RKO (cell line): ENCODE measurements around the gene IGF2BP1.

Experiments used
- DNase-seq: peaks from one replicate; pipeline ENCODE4 v3.0.0-alpha.2; 2016; ENCODE audit warnings: low spot score

IGF2BP1 gene

DNA sequence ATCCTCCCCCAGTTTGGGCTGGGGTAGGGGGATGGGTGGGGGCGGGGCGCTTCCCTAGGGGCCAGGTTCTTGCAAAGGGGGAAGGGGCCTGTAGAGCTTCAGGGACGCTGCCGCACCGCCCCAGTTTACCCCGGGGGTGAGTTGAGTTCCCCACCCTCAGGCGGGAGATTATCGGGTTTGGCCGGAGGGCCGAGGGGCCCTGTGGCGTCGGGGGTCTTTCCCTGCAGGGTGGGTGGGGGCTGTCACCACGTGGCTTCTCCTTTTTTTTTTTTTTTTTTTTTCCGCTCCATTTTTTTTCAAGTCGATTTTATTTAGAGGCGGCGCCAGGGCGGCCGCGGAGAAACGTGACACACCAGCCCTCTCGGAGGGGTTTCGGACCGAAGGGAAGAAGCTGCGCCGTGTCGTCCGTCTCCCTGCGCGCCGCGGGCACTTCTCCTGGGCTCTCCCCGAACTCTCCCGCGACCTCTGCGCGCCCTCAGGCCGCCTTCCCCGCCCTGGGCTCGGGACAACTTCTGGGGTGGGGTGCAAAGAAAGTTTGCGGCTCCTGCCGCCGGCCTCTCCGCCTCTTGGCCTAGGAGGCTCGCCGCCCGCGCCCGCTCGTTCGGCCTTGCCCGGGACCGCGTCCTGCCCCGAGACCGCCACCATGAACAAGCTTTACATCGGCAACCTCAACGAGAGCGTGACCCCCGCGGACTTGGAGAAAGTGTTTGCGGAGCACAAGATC, at the start of gene IGF2BP1:
Gene IGF2BP1, plus strand, starts transcription at position 283 of the 724 bp plus-strand sequence. Its CDS starts 361 bp downstream, at position 644.
- no peak for DNase-seq

DNA sequence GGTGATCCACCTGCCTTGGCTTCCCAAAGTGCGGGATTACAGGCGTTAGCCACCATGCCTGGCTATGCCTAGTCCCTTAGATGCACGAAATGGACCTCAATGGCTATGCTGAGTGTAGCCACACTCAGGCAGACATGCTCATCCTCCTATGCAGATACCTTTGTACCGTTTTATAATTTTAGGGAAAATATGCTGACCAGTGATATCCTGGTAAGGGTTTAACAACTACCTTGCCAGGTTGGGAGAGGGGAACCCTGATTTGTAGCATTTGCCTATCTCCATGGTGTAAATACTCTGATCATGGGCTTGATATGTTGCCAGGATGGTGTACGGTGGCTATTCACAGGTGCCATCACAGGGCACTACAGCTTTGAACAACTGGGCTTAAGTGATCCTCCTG, 45.6 kb upstream of the IGF2BP1 start:
- no peak for DNase-seq

DNA sequence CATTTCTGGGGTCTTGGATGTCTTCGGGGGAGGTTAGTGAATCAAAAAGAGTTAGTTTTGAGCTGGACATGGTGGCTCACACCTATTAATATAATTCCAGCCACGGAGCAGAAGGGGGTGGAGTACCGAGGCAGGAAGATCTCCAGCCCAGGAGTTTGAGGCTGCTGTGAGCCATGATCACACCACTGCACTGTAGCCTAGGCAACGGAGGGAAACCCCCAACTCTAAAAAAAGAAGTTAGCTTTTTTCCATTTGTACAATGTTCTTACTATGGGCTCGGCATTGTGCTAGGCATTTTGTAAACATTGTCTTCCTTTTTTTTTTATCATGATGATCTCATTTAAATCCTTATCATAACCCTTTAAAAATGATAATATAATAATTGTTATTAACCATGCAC, 44.3 kb upstream of the IGF2BP1 start:
- DNase-seq: no peak

DNA sequence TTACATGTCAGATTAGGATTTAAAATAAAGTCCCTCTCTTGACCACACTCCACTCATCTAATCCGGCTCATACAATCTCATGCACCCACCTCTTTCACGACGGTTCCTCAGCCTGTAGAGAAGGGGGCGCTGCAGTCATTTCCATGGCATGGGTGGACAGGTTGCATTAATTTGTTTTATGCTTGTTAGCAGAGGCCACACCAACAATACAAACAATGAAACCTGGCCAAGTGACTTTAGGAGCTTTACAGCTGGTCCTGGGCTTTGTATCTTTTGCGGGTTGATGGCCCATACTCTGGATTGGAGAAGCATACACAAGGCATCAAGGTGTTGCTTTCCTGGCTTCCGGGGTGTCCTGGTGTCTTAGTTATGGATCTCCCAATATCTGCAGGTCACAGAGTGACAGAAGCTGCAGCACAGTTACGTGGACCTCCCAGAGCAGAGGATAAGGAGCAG, 42.9 kb upstream of the IGF2BP1 start:
- peak; percentile 23 for DNase-seq

DNA sequence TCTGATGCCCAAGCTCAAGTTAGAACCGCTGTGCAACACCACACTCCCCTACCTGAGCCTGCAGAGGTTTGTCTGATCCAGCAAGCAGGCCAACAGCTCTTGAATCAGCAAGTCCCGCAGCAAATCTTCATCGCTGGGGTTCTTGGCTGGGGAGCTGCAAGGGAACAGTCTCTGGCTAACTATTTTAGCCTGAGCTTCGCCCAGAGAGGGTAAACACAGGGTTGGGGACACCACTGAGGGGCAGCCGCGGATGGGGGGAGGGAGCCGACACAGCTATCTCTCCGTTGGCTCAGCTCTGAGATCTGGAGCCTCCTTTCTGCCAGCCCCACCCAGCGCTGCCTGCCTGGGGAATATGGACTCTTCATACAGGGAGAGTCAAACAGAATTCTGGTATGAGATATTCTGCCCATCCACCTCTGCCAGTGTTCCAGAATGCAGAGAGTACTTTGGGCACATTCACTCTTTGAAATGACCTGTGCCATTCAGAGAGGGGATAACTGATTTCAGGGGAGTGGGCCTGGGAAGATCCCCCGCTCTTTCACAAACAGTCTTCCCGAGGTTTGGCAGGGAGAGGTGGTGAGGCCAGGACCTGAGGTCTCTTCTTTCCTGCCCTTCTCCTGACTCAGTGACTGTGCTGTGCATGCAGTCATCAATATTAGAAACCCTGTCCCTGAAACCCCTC, 36.2 kb upstream of the IGF2BP1 start:
- no peak for DNase-seq

DNA sequence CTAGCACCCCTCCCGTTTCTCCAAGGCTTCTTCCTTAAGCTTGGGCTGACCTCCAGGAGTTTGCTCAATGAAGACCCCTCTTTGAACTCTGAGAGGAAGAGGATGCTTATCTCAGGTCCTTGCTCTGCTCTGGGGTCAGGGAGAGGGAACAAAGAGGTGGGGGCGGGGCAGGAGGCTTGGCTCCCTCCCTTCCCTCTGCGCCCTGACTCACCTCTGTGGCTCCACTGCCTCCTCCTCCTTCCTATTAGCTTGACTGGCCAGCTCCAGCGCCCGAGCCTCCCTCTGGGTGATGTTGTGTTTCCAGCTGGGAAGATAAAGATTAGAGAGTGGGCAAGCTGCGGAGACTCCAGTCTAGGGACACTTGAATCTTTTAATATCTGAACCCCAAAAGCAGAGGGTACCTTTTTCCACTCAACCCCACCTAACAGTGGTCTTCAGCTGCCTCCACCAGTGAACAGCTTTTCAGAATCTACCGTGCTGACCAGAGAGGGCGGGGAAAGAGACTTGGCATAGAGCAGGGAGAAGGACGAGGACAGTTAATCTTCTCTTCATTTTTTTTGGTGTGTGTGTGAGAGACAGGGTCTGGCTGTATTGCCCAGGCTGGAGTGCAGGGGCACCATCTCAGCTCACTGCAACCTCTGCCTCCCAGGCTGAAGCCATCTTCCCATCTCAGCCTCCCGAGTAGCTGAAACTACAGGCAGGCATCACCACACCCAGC, 35.5 kb upstream of the IGF2BP1 start:
- peak; percentile 24 for DNase-seq

DNA sequence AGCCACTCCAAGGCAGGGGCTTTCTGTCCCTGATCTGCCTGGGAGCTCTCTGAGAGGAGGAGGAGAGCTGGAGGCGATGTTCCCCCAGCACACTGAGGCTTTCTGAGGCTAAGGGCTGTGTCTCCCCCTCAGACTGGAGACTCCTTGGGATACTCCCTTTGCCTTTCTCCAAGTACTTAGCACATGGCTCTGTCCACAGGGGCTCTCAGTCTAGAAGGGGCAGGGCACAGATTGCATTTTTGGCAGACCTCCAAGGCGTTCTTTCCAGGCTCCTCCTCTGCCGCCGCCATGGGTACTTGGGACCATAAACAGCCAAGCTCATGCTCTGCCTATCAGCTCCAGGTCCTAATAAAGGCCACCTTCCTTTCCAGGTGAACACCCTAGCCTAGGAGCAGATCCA, 27.0 kb upstream of the IGF2BP1 start:
- DNase-seq: no peak

DNA sequence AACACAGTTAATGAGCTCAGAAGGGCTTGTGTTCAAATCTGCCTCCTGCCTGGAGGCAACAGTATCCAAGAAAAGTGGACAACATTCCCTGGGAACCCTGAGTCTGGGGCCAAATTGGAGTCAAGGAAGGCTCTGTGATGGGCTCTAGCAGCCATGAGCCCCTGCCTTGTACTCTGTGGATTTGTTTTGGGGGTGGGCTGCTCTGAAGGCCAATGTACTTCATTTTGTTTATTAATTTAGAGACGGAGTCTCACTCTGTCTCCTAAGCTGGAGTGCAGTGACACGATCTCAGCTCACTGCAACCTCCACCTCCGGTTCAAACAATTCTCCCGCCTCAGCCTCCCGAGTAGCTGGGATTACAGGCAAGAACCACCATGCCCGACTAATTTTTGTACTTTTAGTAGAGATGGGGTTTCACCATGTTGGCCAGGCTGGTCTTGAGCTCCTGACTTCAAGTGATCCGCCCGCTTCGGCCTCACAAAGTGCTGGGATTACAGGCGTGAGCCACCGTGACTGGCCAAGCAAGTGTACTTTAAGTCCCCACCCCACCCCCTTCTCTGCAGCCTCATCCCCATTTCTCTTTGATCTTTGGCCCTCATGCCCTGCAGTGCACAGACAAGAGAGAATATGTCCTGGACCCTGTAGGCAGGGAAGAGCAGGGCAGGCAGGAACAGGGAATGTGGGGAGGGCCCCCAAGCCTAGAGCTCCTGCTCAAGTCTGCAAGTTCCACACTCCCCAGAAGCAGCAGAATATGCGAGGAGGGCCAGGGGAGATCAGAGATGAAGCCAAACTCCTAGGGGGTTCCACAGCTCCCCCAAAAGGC, 26.1 kb upstream of the IGF2BP1 start:
- DNase-seq: no peak

DNA sequence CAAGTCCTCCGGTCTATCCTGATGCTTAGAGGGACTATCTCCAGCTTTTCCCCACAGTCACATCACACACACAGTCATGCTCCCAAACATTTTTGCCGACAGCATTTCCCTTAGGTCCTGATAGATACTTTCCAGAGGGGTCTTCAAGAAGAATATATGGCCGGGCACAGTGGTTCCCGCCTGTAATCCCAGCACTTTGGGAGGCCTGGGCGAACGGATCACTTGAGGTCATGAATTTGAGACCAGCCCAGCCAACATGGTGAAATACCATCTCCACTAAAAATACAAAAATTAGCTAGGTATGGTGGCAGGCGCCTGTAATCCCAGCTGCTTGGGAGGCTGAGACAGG, 24.5 kb upstream of the IGF2BP1 start:
- DNase-seq: no peak

DNA sequence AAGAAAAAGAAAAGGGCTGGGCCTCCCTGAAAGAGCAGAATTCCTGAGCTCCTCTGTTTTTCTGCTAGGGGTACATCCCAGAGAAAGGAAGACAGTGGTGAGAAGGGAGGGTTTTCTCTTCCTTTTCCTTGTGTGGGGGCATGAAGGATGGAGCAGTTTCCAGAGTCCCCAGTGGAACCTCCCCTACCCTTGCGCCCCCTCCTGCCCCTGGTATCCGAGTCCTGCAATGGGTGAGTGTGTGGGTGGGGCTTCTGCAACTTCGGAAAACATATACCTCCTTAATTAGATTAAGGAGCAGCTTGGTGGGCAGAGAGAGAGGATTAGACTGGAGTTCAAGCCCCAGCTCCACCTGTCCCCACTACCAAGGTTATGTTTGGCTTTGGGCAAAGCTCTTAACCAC, 23.4 kb upstream of the IGF2BP1 start:
- no peak for DNase-seq

DNA sequence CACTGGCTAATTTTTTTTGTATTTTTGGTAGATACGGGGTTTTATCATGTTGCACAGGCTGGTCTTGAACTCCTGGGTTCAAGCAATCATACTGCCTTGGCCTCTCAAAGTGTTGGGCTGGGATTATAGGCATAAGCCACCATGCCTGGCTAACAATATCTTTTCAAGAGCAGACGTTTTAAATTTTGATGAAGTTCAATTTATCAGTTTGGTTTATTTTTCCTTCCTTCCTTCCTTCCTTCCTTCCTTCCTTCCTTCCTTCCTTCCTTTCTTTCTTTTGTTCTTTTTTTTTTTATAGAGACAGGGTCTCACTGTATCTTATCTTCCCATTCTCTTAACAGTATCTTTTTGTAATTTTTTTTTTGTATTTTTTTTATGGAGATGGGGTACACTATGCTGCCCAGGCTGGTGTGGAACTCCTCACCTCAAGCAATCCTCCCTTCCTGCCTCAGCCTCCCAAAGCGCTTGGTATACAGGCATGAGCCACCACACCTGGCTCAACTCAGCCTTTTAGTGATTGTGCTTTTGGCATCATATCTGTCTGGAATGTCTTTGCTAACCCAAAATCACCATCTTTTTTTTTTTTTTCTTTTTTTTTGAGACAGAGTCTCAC, 15.2 kb upstream of the IGF2BP1 start:
- DNase-seq: no peak

DNA sequence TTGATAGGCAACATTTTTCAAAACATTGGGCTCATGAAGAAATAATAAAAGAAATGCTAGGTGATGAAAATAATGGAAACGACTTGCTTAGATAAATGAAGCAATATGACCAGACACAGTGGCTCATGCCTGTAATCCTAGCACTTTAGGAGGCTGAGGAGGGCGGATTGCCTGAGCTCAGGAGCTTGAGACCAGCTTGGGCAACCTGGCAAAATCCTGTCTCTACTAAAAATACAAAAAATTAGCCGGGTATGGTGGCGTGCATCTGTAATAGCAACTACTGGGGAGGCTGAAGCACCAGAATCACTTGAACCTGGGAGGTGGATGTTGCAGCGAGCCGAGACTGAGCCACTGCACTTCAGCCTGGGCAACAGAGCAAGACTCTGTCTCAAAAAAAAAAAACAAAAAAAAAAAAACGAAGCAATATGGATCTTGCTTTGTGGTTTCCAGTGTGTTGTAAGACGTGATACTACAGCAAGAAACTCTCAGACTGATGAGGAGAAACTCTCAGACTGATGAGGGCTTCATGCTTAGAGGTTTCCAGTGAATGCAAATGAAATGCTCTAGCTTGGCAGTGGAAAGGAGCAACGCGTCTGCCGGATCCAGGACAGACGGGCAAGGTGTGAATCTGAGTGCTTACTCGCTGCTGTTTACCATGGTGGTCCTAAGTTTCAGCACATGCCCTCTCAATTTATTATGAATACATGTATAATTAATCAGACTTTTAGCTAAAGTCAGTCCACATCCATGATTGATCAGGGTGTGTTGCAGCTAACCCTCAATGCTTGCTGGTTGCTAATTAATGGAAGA, 11.5 kb upstream of the IGF2BP1 start:
- DNase-seq: no peak

DNA sequence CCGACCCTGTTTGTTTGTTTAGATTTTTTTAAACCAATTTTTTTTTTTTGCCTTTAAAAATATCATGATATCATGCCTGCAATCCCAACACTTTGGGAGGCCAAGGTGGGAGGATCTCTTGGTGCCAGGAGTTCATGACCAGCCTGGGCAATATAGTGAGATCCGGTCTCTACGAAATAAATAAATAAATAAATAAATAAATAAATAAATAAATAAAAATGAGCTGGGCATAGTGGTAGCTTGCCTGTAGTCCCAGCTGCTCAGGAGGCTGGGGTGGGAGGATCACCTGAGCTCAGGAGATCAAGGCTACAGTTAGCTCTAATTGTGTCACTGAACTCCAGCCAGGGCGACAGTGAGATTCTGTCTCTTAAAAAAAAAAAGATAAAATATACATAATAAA, 8.1 kb upstream of the IGF2BP1 start:
- no peak for DNase-seq

DNA sequence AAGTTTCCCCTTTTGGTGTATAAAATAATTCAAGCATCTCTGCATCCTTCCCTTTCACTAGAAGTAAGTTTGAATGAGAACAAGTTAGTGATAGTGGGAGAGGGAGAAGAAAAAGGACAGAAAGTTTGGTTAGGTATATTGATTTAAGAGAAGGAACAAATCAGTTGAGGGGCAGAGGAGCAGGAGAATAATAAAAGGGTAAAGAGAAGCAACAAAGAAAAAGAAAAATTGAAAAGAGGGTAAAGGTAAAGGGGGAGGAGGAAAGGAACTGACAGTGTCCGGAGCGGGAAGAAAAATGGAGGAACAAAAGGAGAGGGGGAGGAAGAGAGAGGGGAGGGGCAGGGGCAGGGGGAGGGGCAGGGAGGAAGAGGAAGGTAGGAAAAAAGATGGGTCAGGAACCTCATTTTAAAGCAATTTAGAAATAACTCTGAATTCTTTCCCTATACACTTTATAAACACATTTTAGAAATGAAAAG, 6.3 kb upstream of the IGF2BP1 start:
- DNase-seq: no peak

DNA sequence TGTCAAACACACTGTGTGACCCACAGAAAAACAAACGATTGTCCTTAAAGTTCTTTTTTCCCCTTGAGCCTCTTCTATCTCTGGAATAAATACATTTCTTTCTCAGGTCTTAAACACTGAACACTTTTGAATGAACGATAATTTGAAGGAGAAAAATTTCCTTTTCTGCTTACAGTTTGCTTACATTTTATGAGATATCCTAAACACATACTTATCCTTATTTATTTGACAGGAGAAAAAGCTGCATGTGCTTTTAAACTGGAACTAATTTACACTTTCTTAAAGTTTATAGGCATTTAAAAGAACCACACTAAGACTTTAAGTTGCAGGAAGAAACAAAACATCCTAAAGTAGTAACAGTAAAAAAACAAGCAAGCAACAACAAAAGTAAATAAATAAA, 4.7 kb upstream of the IGF2BP1 start:
- no peak for DNase-seq

DNA sequence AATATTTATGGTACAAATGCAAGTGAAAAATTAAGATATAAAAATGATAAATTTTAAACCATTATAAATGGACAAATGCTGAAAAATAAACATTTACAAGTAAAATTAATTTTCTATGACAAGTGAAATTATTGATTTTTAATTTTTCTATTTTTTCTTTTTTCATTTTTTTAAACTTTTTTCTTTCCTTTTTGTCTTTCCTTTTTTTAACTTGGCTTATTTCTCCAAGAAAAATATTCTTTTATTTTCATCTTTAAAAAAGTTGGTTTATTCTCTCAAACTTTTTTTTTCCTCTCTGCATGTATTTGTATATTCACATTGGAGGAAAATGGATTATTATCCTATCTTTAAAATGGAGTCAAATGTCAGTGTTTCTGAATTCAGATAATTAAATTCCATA, 3.9 kb upstream of the IGF2BP1 start:
- DNase-seq: no peak

DNA sequence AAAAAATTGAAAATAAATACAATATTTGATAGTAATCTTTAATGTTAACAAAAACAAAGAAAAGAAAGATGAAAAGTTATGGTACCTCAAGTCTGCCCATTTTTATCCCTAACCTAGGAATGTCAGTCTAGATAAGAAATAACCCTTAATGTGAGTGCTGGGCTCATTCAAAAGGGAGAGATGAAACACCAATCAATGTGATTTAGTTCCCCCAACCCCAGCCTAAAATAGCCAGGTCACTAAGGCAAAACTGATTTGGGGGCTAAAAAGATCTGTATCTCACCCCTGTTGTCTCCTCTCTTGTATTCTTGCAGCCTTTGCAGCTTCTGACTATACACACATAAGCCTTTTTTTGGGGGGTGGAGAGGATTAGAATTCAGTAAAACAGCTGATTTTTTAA, 3.2 kb upstream of the IGF2BP1 start:
- DNase-seq: no peak

DNA sequence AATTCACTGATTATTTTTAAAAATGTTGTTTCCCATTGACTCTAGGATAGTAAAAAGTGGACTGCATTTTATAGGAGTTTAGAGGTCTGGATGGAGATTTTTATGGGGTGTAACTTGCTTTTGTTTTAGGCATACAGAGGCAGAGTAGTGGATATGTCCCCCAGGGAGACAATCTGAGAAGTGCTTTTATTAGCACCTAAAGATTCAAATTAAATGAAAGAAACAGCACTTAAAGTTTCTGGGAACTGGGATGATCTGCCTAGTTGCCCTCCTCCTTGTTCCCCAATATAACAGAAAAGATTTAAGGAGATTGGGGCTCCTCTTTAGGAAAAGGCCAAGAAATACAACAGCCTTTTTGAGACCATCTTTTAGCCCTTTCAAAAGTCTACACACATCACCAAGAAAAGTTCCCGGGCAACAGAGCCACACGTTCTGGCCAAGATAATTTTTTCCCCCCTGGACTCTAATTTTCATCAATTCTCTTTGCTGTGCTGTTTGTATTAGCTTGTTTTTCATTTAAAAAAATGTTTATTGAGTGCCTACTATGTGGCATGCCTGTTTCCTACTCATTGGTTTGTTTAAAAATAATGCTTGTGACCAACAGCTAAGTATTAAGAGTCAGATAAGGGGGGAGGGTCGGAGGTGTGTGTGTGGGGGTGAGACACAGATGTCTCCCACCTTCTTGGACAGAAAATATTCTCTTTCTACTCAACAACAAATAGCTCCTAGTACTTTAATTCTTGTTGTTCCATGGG, 2.5 kb upstream of the IGF2BP1 start:
- DNase-seq: no peak

DNA sequence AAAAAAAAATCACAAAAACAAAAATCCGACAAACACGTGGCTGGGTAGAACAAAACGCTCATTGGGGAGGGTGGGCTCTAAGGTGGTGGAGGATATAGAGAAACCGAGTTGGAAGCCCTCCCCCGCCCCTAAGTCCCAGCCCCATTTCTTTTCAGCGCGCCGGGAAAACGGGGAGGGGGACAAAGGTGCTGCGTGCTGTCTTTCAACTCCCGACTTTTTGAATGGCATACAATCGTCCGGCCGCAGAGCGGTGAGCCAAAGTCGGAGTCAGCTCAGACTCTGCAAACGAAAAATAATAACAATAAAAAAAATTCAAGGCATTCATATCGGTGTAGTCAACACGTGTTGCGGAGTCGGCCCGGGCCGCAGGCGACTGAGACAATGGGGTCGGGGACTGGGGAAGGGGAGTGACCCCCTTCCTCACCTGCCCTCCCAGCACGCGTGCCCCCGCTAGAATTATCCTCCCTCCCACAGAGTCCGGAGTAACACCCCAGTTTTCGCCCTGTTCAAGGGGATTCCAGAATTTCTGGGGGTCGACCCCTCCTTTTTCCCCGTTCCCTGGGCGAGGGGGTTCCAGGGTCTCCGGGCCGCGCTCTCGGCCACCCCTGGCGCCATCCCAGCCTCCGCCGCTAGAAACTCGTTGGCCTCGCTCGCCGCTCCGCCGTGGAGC, 1.7 kb upstream of the IGF2BP1 start:
- DNase-seq: no peak
